Activated CD4-positive, alpha-beta T cell treated with anti-CD3 and anti-CD28 coated beads, Interleukin-2, Interleukin-4, amounts not matched to agents 100 ng/mL and 50 ng/mL, durations not matched to agents 16 hours and 8 hours (primary cell): Measurements from ENCODE around the gene TEX29.

Experiments used
- DNase-seq: peaks from one replicate; pipeline ENCODE4 v3.0.0-alpha.2; 2020; ENCODE audit warnings: low spot score

The TEX29 gene

GRCh38 chr13:111319998-111320911 lies at the start of gene TEX29:
TEX29 (plus strand) TSS chr13:111320642; CDS start chr13:111320891, 249 bp downstream.
- DNase-seq: no peak

- no peak for DNase-seq
Measured at GRCh38 chr13:111270765-111271698, 49.4 kb upstream of the TEX29 start.

- no peak for DNase-seq
Measured at GRCh38 chr13:111272117-111272516, 48.3 kb upstream of the TEX29 start.

- no peak for DNase-seq
Measured at GRCh38 chr13:111275382-111275781, 45.1 kb upstream of the TEX29 start.

GRCh38 chr13:111275995-111276618 lies 44.3 kb upstream of the TEX29 start:
- DNase-seq: no peak

- no peak for DNase-seq
Measured at GRCh38 chr13:111278258-111278657, 42.2 kb upstream of the TEX29 start.

GRCh38 chr13:111278743-111279652 lies 41.4 kb upstream of the TEX29 start:
- DNase-seq: no peak

- no peak for DNase-seq
Measured at GRCh38 chr13:111280226-111280625, 40.2 kb upstream of the TEX29 start.

GRCh38 chr13:111280681-111281585 lies 39.5 kb upstream of the TEX29 start:
- DNase-seq: no peak

- DNase-seq: no peak
Measured at GRCh38 chr13:111281751-111282311, 38.6 kb upstream of the TEX29 start.

- DNase-seq: no peak
Measured at GRCh38 chr13:111282425-111282824, 38.0 kb upstream of the TEX29 start.

GRCh38 chr13:111282997-111283396 lies 37.4 kb upstream of the TEX29 start:
- DNase-seq: no peak

GRCh38 chr13:111283457-111283856 lies 37.0 kb upstream of the TEX29 start:
- no peak for DNase-seq

- no peak for DNase-seq
Measured at GRCh38 chr13:111283991-111284390, 36.5 kb upstream of the TEX29 start.

- DNase-seq: no peak
Measured at GRCh38 chr13:111284565-111284964, 35.9 kb upstream of the TEX29 start.

GRCh38 chr13:111286162-111286561 lies 34.3 kb upstream of the TEX29 start:
- DNase-seq: no peak

GRCh38 chr13:111286749-111287148 lies 33.7 kb upstream of the TEX29 start:
- DNase-seq: no peak

GRCh38 chr13:111287201-111287600 lies 33.2 kb upstream of the TEX29 start:
- DNase-seq: no peak

GRCh38 chr13:111288276-111288675 lies 32.2 kb upstream of the TEX29 start:
- DNase-seq: no peak

GRCh38 chr13:111289251-111289650 lies 31.2 kb upstream of the TEX29 start:
- DNase-seq: no peak
